ENCODE data around the gene GNA12. TPM values are rescaled to one million over a fixed set of nuclear protein-coding genes. Genes with fewer than 3 reads are reported as not detected.
A peak's percentile ranks its signal among the peaks of the same experiment; 100 is the strongest.

The GNA12 gene
- total RNA-seq, 5 donors from 2014 or later (not counting 1 experiment from before 2014, with no cell fraction given): 17.9 to 22.5 (median 22.1) TPM

- ChIA-PET POLR2A (no interaction called here), CTCF (no interaction called here)
- Mint-ChIP-seq H3K4me1 (peaks cover 12 to 19% (median 17%) of the 10 kb centered on the region in 3 donors), H3K27ac (no peak overlapping the region), H3K27me3 (peaks cover 0 to 2% of the 10 kb centered on the region in 2 donors), H3K4me3 (no peak overlapping the region), H3K9me3 (no peaks in the 10 kb centered on the region), H3K36me3 (no peaks in the 10 kb centered on the region)
- no peak overlapping the region for H3K4me3 ChIP-seq (ENCODE audit: control insufficient read depth in 1 of 2, extremely low read depth in 1 of 2, low read length in 1 of 2)
- peaks cover 0 to 25% of the 10 kb centered on the region in 2 experiments for H3K4me1 ChIP-seq (ENCODE audit: control insufficient read depth in 1 of 2, extremely low read depth in 1 of 2, insufficient read depth in 2 of 2, low read length in 2 of 2)
- WGBS (ENCODE audit: insufficient coverage): 92% methylated on average over 6 of the region's 14 CpGs
- no peak for DNase-seq
- no peak overlapping the region for H3K27ac ChIP-seq (ENCODE audit: low read length)
- H3K36me3 ChIP-seq (ENCODE audit: control insufficient read depth in 2 of 2, extremely low read depth in 1 of 2, insufficient read depth in 1 of 2, low read length in 1 of 2): no peaks in the 10 kb centered on the region
- H3K9me3 ChIP-seq: no peaks in the 10 kb centered on the region
- peaks cover 0 to 37% of the 10 kb centered on the region in 2 experiments for H3K27me3 ChIP-seq (replicated peaks in 1 of 2; ENCODE audit: control insufficient read depth in 2 of 2, extremely low read depth in 1 of 2, insufficient read depth in 2 of 2, low read length in 1 of 2)
- no peak for ATAC-seq (replicated peaks in 1 of 4)
These were observed 138.6 kb downstream of the GNA12 start for GRCh38 chr7:2705371-2706096.

GRCh38 chr7:2702594-2702957, 141.5 kb downstream of the GNA12 start:
- DNase-seq: no peak
- POLR2A ChIA-PET: no interaction called here
- Histone ChIP-seq H3K4me1 (ENCODE audit: control insufficient read depth in 1 of 2, extremely low read depth in 1 of 2, insufficient read depth in 2 of 2, low read length in 2 of 2) (peaks cover 0 to 30% of the 10 kb centered on the region in 2 experiments), H3K27me3 (replicated peaks in 1 of 2; ENCODE audit: control insufficient read depth in 2 of 2, extremely low read depth in 1 of 2, insufficient read depth in 2 of 2, low read length in 1 of 2) (peaks cover 0 to 10% of the 10 kb centered on the region in 2 experiments), H3K27ac (ENCODE audit: low read length) (no peak overlapping the region), H3K36me3 (ENCODE audit: control insufficient read depth in 2 of 2, extremely low read depth in 1 of 2, insufficient read depth in 1 of 2, low read length in 1 of 2) (no peaks in the 10 kb centered on the region), H3K9me3 (no peaks in the 10 kb centered on the region), H3K4me3 (ENCODE audit: control insufficient read depth in 1 of 2, extremely low read depth in 1 of 2, low read length in 1 of 2) (no peak overlapping the region)
- CTCF ChIA-PET: no interaction called here
- no peak for ATAC-seq (replicated peaks in 1 of 4)
- Mint-ChIP-seq H3K9me3 (no peaks in the 10 kb centered on the region), H3K36me3 (no peaks in the 10 kb centered on the region), H3K4me1 (peaks cover 24 to 31% (median 27%) of the 10 kb centered on the region in 3 donors), H3K27ac (peak overlapping the region in 1 of 2 donors; percentile 9), H3K4me3 (no peak overlapping the region), H3K27me3 (peaks cover 0 to 2% of the 10 kb centered on the region in 2 donors)
- 99% methylated on average over 20 of the region's 22 CpGs for WGBS (ENCODE audit: insufficient coverage)

GRCh38 chr7:2701832-2702593, 142.1 kb downstream of the GNA12 start:
- no peaks in the 10 kb centered on the region for H3K9me3 ChIP-seq
- DNase-seq (no peak), ATAC-seq (replicated peaks in 1 of 4) (no peak)
- H3K36me3 Mint-ChIP-seq: no peaks in the 10 kb centered on the region
- CTCF ChIA-PET: interaction anchor here in 1 of 2 donors (0.6 kb wide), 1 partner anchor 10 kb away, joined by 3 read pairs; no protein-coding TSS in a partner anchor
- peaks cover 24 to 31% (median 27%) of the 10 kb centered on the region in 3 donors for H3K4me1 Mint-ChIP-seq
- H3K9me3 Mint-ChIP-seq: no peaks in the 10 kb centered on the region
- H3K36me3 ChIP-seq (ENCODE audit: control insufficient read depth in 2 of 2, extremely low read depth in 1 of 2, insufficient read depth in 1 of 2, low read length in 1 of 2): no peaks in the 10 kb centered on the region
- H3K4me1 ChIP-seq (ENCODE audit: control insufficient read depth in 1 of 2, extremely low read depth in 1 of 2, insufficient read depth in 2 of 2, low read length in 2 of 2): peaks cover 0 to 30% of the 10 kb centered on the region in 2 experiments
- no peak overlapping the region for H3K4me3 Mint-ChIP-seq
- H3K27ac Mint-ChIP-seq: peak overlapping the region in 1 of 2 donors; percentile 9
- POLR2A ChIA-PET: no interaction called here
- H3K27ac ChIP-seq (ENCODE audit: low read length): no peak overlapping the region
- H3K4me3 ChIP-seq (ENCODE audit: control insufficient read depth in 1 of 2, extremely low read depth in 1 of 2, low read length in 1 of 2): no peak overlapping the region
- no peaks in the 10 kb centered on the region for H3K27me3 Mint-ChIP-seq
- 88% methylated on average over 10 of the region's 12 CpGs for WGBS (ENCODE audit: insufficient coverage)
- H3K27me3 ChIP-seq (replicated peaks in 1 of 2; ENCODE audit: control insufficient read depth in 2 of 2, extremely low read depth in 1 of 2, insufficient read depth in 2 of 2, low read length in 1 of 2): peaks cover 0 to 6% of the 10 kb centered on the region in 2 experiments

GRCh38 chr7:2701424-2701823, 142.7 kb downstream of the GNA12 start:
- Histone ChIP-seq H3K4me1 (ENCODE audit: control insufficient read depth in 1 of 2, extremely low read depth in 1 of 2, insufficient read depth in 2 of 2, low read length in 2 of 2) (peaks cover 0 to 30% of the 10 kb centered on the region in 2 experiments), H3K36me3 (ENCODE audit: control insufficient read depth in 2 of 2, extremely low read depth in 1 of 2, insufficient read depth in 1 of 2, low read length in 1 of 2) (no peaks in the 10 kb centered on the region), H3K27ac (ENCODE audit: low read length) (no peak overlapping the region), H3K27me3 (replicated peaks in 1 of 2; ENCODE audit: control insufficient read depth in 2 of 2, extremely low read depth in 1 of 2, insufficient read depth in 2 of 2, low read length in 1 of 2) (peaks cover 0 to 6% of the 10 kb centered on the region in 2 experiments), H3K9me3 (no peaks in the 10 kb centered on the region), H3K4me3 (ENCODE audit: control insufficient read depth in 1 of 2, extremely low read depth in 1 of 2, low read length in 1 of 2) (no peak overlapping the region)
- no peak for ATAC-seq (replicated peaks in 1 of 4)
- no peaks in the 10 kb centered on the region for H3K36me3 Mint-ChIP-seq
- no peaks in the 10 kb centered on the region for H3K9me3 Mint-ChIP-seq
- ChIA-PET POLR2A (no interaction called here), CTCF (interaction anchor here in 1 of 2 donors (0.6 kb wide), 1 partner anchor 11 kb away, joined by 3 read pairs; no protein-coding TSS in a partner anchor)
- H3K4me1 Mint-ChIP-seq: peaks cover 24 to 31% (median 27%) of the 10 kb centered on the region in 3 donors
- no peak overlapping the region for H3K4me3 Mint-ChIP-seq
- no peaks in the 10 kb centered on the region for H3K27me3 Mint-ChIP-seq
- no peak overlapping the region for H3K27ac Mint-ChIP-seq
- DNase-seq: no peak
- WGBS (ENCODE audit: insufficient coverage): 97% methylated on average over 17 of the region's 17 CpGs

GRCh38 chr7:2700141-2700850, 143.8 kb downstream of the GNA12 start:
- no peak for ATAC-seq (replicated peaks in 1 of 4)
- H3K27ac Mint-ChIP-seq: peak overlapping the region in 1 of 2 donors; percentile 59
- Histone ChIP-seq H3K4me1 (ENCODE audit: control insufficient read depth in 1 of 2, extremely low read depth in 1 of 2, insufficient read depth in 2 of 2, low read length in 2 of 2) (peaks cover 0 to 30% of the 10 kb centered on the region in 2 experiments), H3K27ac (ENCODE audit: low read length) (no peak overlapping the region), H3K4me3 (ENCODE audit: control insufficient read depth in 1 of 2, extremely low read depth in 1 of 2, low read length in 1 of 2) (no peak overlapping the region), H3K9me3 (no peaks in the 10 kb centered on the region), H3K36me3 (ENCODE audit: control insufficient read depth in 2 of 2, extremely low read depth in 1 of 2, insufficient read depth in 1 of 2, low read length in 1 of 2) (no peaks in the 10 kb centered on the region), H3K27me3 (replicated peaks in 1 of 2; ENCODE audit: control insufficient read depth in 2 of 2, extremely low read depth in 1 of 2, insufficient read depth in 2 of 2, low read length in 1 of 2) (no peaks in the 10 kb centered on the region)
- 96% methylated on average over 40 of the region's 40 CpGs for WGBS (ENCODE audit: insufficient coverage)
- peak overlapping the region in 2 of 3 donors; percentile 22 to 71 for H3K4me3 Mint-ChIP-seq
- no peaks in the 10 kb centered on the region for H3K27me3 Mint-ChIP-seq
- no peaks in the 10 kb centered on the region for H3K36me3 Mint-ChIP-seq
- ChIA-PET POLR2A (interaction anchor here in 1 of 2 donors (0.6 kb wide), 1 partner anchor 9 kb away, joined by 6 read pairs; no protein-coding TSS in a partner anchor), CTCF (interaction anchor here in 1 of 2 donors (1.4 kb wide), 1 partner anchor 10 kb away, joined by 7 read pairs; no protein-coding TSS in a partner anchor)
- no peaks in the 10 kb centered on the region for H3K9me3 Mint-ChIP-seq
- DNase-seq: no peak
- peaks cover 24 to 31% (median 27%) of the 10 kb centered on the region in 3 donors for H3K4me1 Mint-ChIP-seq

- Mint-ChIP-seq H3K27ac (peak overlapping the region; percentile 83 to 85), H3K9me3 (no peaks in the 10 kb centered on the region), H3K4me3 (peak overlapping the region; percentile 60 to 71 (median 63)), H3K36me3 (no peaks in the 10 kb centered on the region), H3K4me1 (peaks cover 24 to 31% (median 27%) of the 10 kb centered on the region in 3 donors), H3K27me3 (no peaks in the 10 kb centered on the region)
- no peak overlapping the region for H3K27ac ChIP-seq (ENCODE audit: low read length)
- H3K4me3 ChIP-seq (ENCODE audit: control insufficient read depth in 1 of 2, extremely low read depth in 1 of 2, low read length in 1 of 2): peak overlapping the region; percentile 6 to 25
- ChIA-PET POLR2A (no interaction called here), CTCF (interaction anchor here (0.6 to 1.8 kb wide), 6 partner anchors 9 to 20 kb away, joined by 3 to 29 read pairs (median 4); no protein-coding TSS in a partner anchor)
- H3K27me3 ChIP-seq (replicated peaks in 1 of 2; ENCODE audit: control insufficient read depth in 2 of 2, extremely low read depth in 1 of 2, insufficient read depth in 2 of 2, low read length in 1 of 2): peaks cover 0 to 4% of the 10 kb centered on the region in 2 experiments
- no peaks in the 10 kb centered on the region for H3K36me3 ChIP-seq (ENCODE audit: control insufficient read depth in 2 of 2, extremely low read depth in 1 of 2, insufficient read depth in 1 of 2, low read length in 1 of 2)
- DNase-seq (no peak), ATAC-seq (replicated peaks in 1 of 4) (no peak)
- WGBS (ENCODE audit: insufficient coverage): 10% methylated on average over 7 of the region's 15 CpGs
- H3K9me3 ChIP-seq: no peaks in the 10 kb centered on the region
- H3K4me1 ChIP-seq (ENCODE audit: control insufficient read depth in 1 of 2, extremely low read depth in 1 of 2, insufficient read depth in 2 of 2, low read length in 2 of 2): peaks cover 0 to 30% of the 10 kb centered on the region in 2 experiments
These were observed 144.9 kb downstream of the GNA12 start for GRCh38 chr7:2699289-2699620.
